Endodermal cell (in vitro differentiated cells): ENCODE data around the gene PFDN2. TPM values are rescaled to one million over a fixed set of nuclear protein-coding genes. Genes with fewer than 3 reads are reported as not detected.

Source experiments
- DNase-seq: peaks from one replicate; pipeline ENCODE4 v3.0.0-alpha.2; 2017
- H3K27ac ChIP-seq: 2 replicates; pipeline ENCODE4 v1.5.1; 2013; ENCODE audit warnings: mild to moderate bottlenecking, low read depth, low read length, moderate library complexity
- H3K27me3 ChIP-seq: 2 replicates; pipeline ENCODE4 v1.6.1; 2013; ENCODE audit warnings: mild to moderate bottlenecking, low read length, moderate library complexity; ENCODE audit not compliant: insufficient read depth, control insufficient read depth, poor library complexity, severe bottlenecking
- H3K36me3 ChIP-seq: 2 replicates; pipeline ENCODE4 v1.7.0; 2013; ENCODE audit warnings: mild to moderate bottlenecking, low read length, moderate library complexity; ENCODE audit not compliant: control insufficient read depth, insufficient read depth
- H3K4me1 ChIP-seq: one replicate; pipeline ENCODE4 v1.7.0; 2013; ENCODE audit warnings: low read length; ENCODE audit not compliant: control insufficient read depth, insufficient read depth
- H3K4me3 ChIP-seq: 2 replicates; pipeline ENCODE4 v1.5.1; 2013; ENCODE audit warnings: mild to moderate bottlenecking, low read length, moderate library complexity
- H3K9ac ChIP-seq: 2 replicates; pipeline ENCODE4 v1.6.1; 2013; ENCODE audit warnings: mild to moderate bottlenecking, low read length, moderate library complexity; ENCODE audit not compliant: poor library complexity, severe bottlenecking; ENCODE audit errors: extremely low read depth
- H3K9me3 ChIP-seq: 2 replicates; pipeline ENCODE4 v1.6.1; 2013; ENCODE audit warnings: mild to moderate bottlenecking, low read length, moderate library complexity; ENCODE audit not compliant: control insufficient read depth
- H3K27ac Mint-ChIP-seq: 2 replicates; pipeline ENCODE4 v1.8.0; 2020; ENCODE audit warnings: mixed read lengths
- H3K27me3 Mint-ChIP-seq: 2 replicates; pipeline ENCODE4 v1.8.0; 2021; ENCODE audit warnings: mild to moderate bottlenecking, mixed read lengths; ENCODE audit not compliant: insufficient read depth
- H3K36me3 Mint-ChIP-seq: 2 replicates; pipeline ENCODE4 v1.8.0; 2020; ENCODE audit warnings: low read depth, mixed read lengths
- H3K4me1 Mint-ChIP-seq: 2 replicates; pipeline ENCODE4 v1.8.0; 2020; ENCODE audit warnings: mixed read lengths
- H3K4me3 Mint-ChIP-seq: 2 replicates; pipeline ENCODE4 v1.8.0; 2020; ENCODE audit warnings: mild to moderate bottlenecking, moderate library complexity, mixed read lengths
- H3K9me3 Mint-ChIP-seq: 2 replicates; pipeline ENCODE4 v1.8.0; 2020; ENCODE audit warnings: mild to moderate bottlenecking, mixed read lengths
- CTCF ChIP-seq: fragments of 200-600 bp; sonication (generic); conservative IDR thresholded peaks from 2 replicates; pipeline ENCODE4 v1.5.0; 2021; ENCODE audit warnings: antibody characterized with exemption, mild to moderate bottlenecking
- WGBS, 2 experiments: methylation state at CpG; one replicate each; pipeline versions ENCODE4 v1.1.5 to v1.1.7; 2013; ENCODE audit warnings: missing lambda C conversion rate in 2 of 2, mixed read lengths in 1 of 2; ENCODE audit not compliant: insufficient coverage in 1 of 2, insufficient read length in 1 of 2; 5-methylcytosine and 5-hydroxymethylcytosine counted together
- total RNA-seq, 2 donors: library from RNA; stranded (reverse); fragmentation: NEBNext Ultra II Directional in 1 of 2; extraction: Animal tissue kit (Norgen Biotek cat#: 25700) in 1 of 2; gene quantifications; 2 replicates in 1 of 2; 3 replicates in 1 of 2; pipeline ENCODE4 v1.2.1, GENCODE V29; 2021

The PFDN2 gene
- total RNA-seq, 2 donors from 2014 or later, result 62.9 to 95.7 TPM

GRCh38 chr1:161054232-161054631 is 63.6 kb downstream of the PFDN2 start:
- DNase-seq, result no peak
- Histone ChIP-seq H3K9me3 (no peaks in the 10 kb centered on the region), H3K36me3 (no peaks in the 10 kb centered on the region), H3K27ac (no peak overlapping the region), H3K4me3 (no peak overlapping the region), H3K4me1 (no peaks in the 10 kb centered on the region), H3K27me3 (no peaks in the 10 kb centered on the region), H3K9ac (no peak overlapping the region)
- H3K4me3 Mint-ChIP-seq, result no peak overlapping the region
- no peak overlapping the region for H3K27ac Mint-ChIP-seq
- WGBS, 2 experiments, result 89 to 97% methylated on average over 4 of the region's 4 CpGs
- peaks cover 4% of the 10 kb centered on the region for H3K4me1 Mint-ChIP-seq
- peaks cover under 1% of the 10 kb centered on the region for H3K27me3 Mint-ChIP-seq
- no peak for TF ChIP-seq CTCF
- no peaks in the 10 kb centered on the region for H3K9me3 Mint-ChIP-seq
- no peaks in the 10 kb centered on the region for H3K36me3 Mint-ChIP-seq

GRCh38 chr1:161052899-161053298 is 64.9 kb downstream of the PFDN2 start:
- Histone ChIP-seq H3K9ac (no peak overlapping the region), H3K4me1 (no peaks in the 10 kb centered on the region), H3K27me3 (no peaks in the 10 kb centered on the region), H3K4me3 (no peak overlapping the region), H3K27ac (no peak overlapping the region), H3K9me3 (no peaks in the 10 kb centered on the region), H3K36me3 (no peaks in the 10 kb centered on the region)
- Mint-ChIP-seq H3K27ac (no peak overlapping the region), H3K4me3 (no peak overlapping the region), H3K27me3 (peaks cover 14% of the 10 kb centered on the region), H3K36me3 (no peaks in the 10 kb centered on the region), H3K4me1 (peaks cover 4% of the 10 kb centered on the region), H3K9me3 (no peaks in the 10 kb centered on the region)
- TF ChIP-seq CTCF, result no peak
- 79 to 91% methylated on average over 3 of the region's 3 CpGs for WGBS, 2 experiments
- no peak for DNase-seq

- Histone ChIP-seq H3K4me1 (peaks cover 9% of the 10 kb centered on the region), H3K27ac (no peak overlapping the region), H3K9me3 (no peaks in the 10 kb centered on the region), H3K9ac (no peak overlapping the region), H3K27me3 (no peaks in the 10 kb centered on the region), H3K4me3 (no peak overlapping the region), H3K36me3 (no peaks in the 10 kb centered on the region)
- H3K36me3 Mint-ChIP-seq, result peaks cover 6% of the 10 kb centered on the region
- no peak for TF ChIP-seq CTCF
- H3K9me3 Mint-ChIP-seq, result peaks cover 12% of the 10 kb centered on the region
- no peak for DNase-seq
- H3K27ac Mint-ChIP-seq, result no peak overlapping the region
- H3K4me3 Mint-ChIP-seq, result no peak overlapping the region
- peaks cover 14% of the 10 kb centered on the region for H3K4me1 Mint-ChIP-seq
- peaks cover 22% of the 10 kb centered on the region for H3K27me3 Mint-ChIP-seq
- whole genome bisulfite sequencing, 2 experiments, result 93% methylated on average over 7 to 10 of the region's 10 CpGs
Measured at GRCh38 chr1:161051219-161051618, 66.6 kb downstream of the PFDN2 start.

Other genes with a start within 250 kb of the PFDN2 start
- gene ITLN1, start 232.9 kb downstream of the PFDN2 start, total RNA-seq, result under 1 TPM; 0.22 to 0.51 TPM
- 10 to 100 TPM; 20.3 to 29.7 TPM for gene ITLN2, start 163.2 kb downstream of the PFDN2 start, total RNA-seq
- gene F11R, start 96.9 kb downstream of the PFDN2 start, total RNA-seq, result 100 to 1,000 TPM; 190 to 226 TPM
- 10 to 100 TPM; 59.1 to 76.4 TPM for gene TSTD1, start 79.1 kb downstream of the PFDN2 start, total RNA-seq
- 10 to 100 TPM; 55.5 to 57.3 TPM for gene USF1, start 72.1 kb downstream of the PFDN2 start, total RNA-seq
- under 1 TPM; 0.07 to 0.13 TPM for gene ARHGAP30, start 48.1 kb downstream of the PFDN2 start, total RNA-seq
- not detected for gene NECTIN4, start 28.5 kb downstream of the PFDN2 start, total RNA-seq
- gene KLHDC9, start 19.7 kb downstream of the PFDN2 start, total RNA-seq, result 10 to 100 TPM; 14.6 to 25.4 TPM
- 10 to 100 TPM; 51.0 to 65.1 TPM for gene NIT1, start 68 bp upstream of the PFDN2 start, total RNA-seq
- 10 to 100 TPM; 34.2 to 39.8 TPM for gene DEDD, start 14.6 kb upstream of the PFDN2 start, total RNA-seq
- gene UFC1, start 35.9 kb upstream of the PFDN2 start, total RNA-seq, result 10 to 100 TPM; 89.5 to 97.1 TPM
- 10 to 100 TPM; 26.7 to 39.7 TPM for gene USP21, start 41.5 kb upstream of the PFDN2 start, total RNA-seq
- gene PPOX, start 48.4 kb upstream of the PFDN2 start, total RNA-seq, result 10 to 100 TPM; 46.4 to 47.2 TPM
- 10 to 100 TPM; 30.4 to 37.9 TPM for gene B4GALT3, start 59.5 kb upstream of the PFDN2 start, total RNA-seq
- 1 to 10 TPM; 4.4 to 9.6 TPM for gene ADAMTS4, start 81.0 kb upstream of the PFDN2 start, total RNA-seq
- 10 to 100 TPM; 83.5 to 100.0 TPM for gene NDUFS2, start 84.3 kb upstream of the PFDN2 start, total RNA-seq
- under 1 TPM; 0.68 to 0.69 TPM for gene FCER1G, start 97.3 kb upstream of the PFDN2 start, total RNA-seq
- gene APOA2, start 105.6 kb upstream of the PFDN2 start, total RNA-seq, result 100 to 1,000 TPM; 268 to 396 TPM
- 10 to 100 TPM in 1 of 2 donors, 1 to 10 TPM in 1; 9.0 to 11.6 TPM for gene TOMM40L, start 108.0 kb upstream of the PFDN2 start, total RNA-seq
- not detected for gene NR1I3, start 120.2 kb upstream of the PFDN2 start, total RNA-seq
- gene PCP4L1, start 140.7 kb upstream of the PFDN2 start, total RNA-seq, result 10 to 100 TPM in 1 of 2 donors, 1 to 10 TPM in 1; 4.0 to 11.3 TPM
- 1 to 10 TPM; 1.7 to 3.3 TPM for gene MPZ, start 191.9 kb upstream of the PFDN2 start, total RNA-seq
- gene SDHC, start 196.3 kb upstream of the PFDN2 start, total RNA-seq, result 100 to 1,000 TPM; 270 to 296 TPM
- gene CFAP126, start 249.8 kb upstream of the PFDN2 start, total RNA-seq, result 1 to 10 TPM in 1 of 2 donors, under 1 TPM in 1; 0.86 to 1.2 TPM